ENCODE data around the gene PI16. TPM values are rescaled to one million over a fixed set of nuclear protein-coding genes. Genes with fewer than 3 reads are reported as not detected.

Gene PI16
- total and polyA plus RNA-seq, 8 donors = 0.23 to 7.3 (median 1.7) TPM

DNA sequence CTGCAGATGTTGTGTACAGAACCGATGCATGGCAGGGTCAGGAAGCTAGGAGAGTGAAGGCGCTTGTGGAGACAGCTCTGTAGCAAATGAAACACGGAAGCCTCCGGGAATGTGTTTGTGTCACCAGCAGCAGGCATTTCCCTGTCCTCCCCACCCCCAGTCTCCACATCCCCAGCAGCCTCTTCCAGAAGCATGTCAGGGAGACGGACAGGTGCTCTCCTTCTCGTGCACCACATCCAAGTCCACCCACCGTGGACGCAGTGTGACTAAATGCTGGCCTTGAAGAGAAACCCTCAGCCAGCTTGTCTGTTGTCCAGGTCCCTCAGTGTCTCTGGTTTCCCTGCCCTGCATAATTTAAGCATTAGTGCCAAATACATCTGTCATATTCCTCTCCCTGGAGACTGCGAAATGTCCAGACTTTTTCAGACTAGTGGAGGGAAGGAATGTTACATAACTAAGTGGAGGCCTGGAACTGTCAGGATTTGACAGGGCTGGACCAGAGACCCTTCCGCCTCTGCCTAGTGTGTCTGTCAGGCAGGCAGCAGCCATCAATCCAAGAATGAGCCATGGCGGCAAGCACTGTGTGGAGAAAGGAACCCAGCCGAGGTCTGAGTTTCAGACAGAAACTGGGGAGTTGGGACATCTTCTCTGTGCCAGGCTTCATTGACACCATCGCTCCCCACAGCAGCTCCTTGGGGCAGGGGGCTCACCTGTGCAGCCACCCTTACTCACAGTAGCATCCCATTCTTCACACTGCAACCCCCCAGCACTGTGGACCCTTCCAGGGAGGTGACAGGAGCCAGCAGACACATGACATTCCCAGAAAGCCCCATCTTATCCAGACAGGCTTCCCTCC, 26.6 kb upstream of the PI16 start:
- H3K27ac ChIP-seq = no peak overlapping the region
- no peak overlapping the region for H3K4me3 ChIP-seq
- intact Hi-C loops (cut with DNase I) = no loop called here
- FAIRE-seq = no peak
- H3K9me3 ChIP-seq = no peaks in the 10 kb centered on the region
- peak in 3 of 4 donors; percentile 19 to 26 (median 25) for ATAC-seq
- H3K4me1 ChIP-seq = no peaks in the 10 kb centered on the region
- DNase-seq = no peak
- TF ChIP-seq, protein P1, sequence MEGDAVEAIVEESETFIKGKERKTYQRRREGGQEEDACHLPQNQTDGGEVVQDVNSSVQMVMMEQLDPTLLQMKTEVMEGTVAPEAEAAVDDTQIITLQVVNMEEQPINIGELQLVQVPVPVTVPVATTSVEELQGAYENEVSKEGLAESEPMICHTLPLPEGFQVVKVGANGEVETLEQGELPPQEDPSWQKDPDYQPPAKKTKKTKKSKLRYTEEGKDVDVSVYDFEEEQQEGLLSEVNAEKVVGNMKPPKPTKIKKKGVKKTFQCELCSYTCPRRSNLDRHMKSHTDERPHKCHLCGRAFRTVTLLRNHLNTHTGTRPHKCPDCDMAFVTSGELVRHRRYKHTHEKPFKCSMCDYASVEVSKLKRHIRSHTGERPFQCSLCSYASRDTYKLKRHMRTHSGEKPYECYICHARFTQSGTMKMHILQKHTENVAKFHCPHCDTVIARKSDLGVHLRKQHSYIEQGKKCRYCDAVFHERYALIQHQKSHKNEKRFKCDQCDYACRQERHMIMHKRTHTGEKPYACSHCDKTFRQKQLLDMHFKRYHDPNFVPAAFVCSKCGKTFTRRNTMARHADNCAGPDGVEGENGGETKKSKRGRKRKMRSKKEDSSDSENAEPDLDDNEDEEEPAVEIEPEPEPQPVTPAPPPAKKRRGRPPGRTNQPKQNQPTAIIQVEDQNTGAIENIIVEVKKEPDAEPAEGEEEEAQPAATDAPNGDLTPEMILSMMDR (IDR thresholded peaks at IDR 0.05) = no peak
- H3K27me3 ChIP-seq = no peaks in the 10 kb centered on the region
- 72 to 77% methylated on average over 13 of the region's 13 CpGs for WGBS, 2 donors
- H3K36me3 ChIP-seq = peaks cover 4 to 22% (median 6%) of the 10 kb centered on the region in 3 donors

DNA sequence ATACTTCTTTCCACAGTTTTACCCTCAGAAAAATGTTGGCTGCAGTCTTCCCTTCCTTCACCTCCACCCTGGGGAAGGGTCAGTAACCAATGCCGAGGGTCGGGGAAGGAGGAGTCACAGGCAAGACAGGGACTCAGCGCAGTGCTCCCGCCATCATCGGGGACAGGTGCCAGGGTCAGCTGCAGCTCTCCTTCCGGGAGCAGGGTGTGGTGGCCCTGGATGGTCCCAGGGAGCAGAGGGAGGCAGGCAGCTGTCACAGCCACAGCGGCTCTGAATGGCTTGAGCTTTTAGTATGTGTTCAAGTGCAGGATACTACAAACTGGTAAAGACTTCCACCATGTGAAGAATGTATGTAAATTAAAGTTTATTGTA, 26.0 kb upstream of the PI16 start:
- FAIRE-seq = no peak
- WGBS, 2 donors = 68 to 69% methylated on average over 7 of the region's 7 CpGs
- intact Hi-C loops (cut with DNase I) = no loop called here

DNA sequence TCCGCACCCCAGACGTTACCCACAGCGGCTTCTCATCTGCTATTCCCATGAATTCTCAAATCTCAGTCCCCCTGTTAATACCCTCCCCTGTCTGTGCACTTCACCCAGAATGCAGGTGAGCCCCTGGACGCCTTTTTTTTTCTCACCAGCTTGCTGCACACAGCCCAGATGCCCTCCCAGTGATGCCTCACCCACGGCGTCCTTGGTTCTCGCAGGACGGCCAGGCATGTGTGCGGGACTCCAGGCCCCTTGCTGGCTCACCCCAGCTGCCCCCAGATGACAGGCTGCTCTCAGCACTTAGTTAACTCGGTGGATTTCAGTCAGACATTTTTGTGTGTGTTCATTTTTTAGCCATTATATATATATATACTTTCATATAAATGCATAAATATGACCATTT, 25.4 kb upstream of the PI16 start:
- DNase-seq (no peak), FAIRE-seq (no peak), ATAC-seq (peak in 1 of 4 donors; percentile 15)
- Histone ChIP-seq H3K36me3 (peaks cover 4 to 10% (median 6%) of the 10 kb centered on the region in 3 donors), H3K4me1 (no peaks in the 10 kb centered on the region), H3K27me3 (no peaks in the 10 kb centered on the region), H3K27ac (no peak overlapping the region), H3K4me3 (no peak overlapping the region), H3K9me3 (no peaks in the 10 kb centered on the region)
- intact Hi-C loops (cut with DNase I) = no loop called here
- TF ChIP-seq, protein P1 (IDR thresholded peaks at IDR 0.05) = no peak
- WGBS, 2 donors = 67 to 78% methylated on average over 10 of the region's 10 CpGs

More for the DNA sequence above, 26.0 kb upstream of the PI16 start:
- DNase-seq (no peak), ATAC-seq (peak in 1 of 4 donors; percentile 11)
- H3K4me3 ChIP-seq = no peak overlapping the region
- no peaks in the 10 kb centered on the region for H3K4me1 ChIP-seq
- H3K27ac ChIP-seq = no peak overlapping the region
- H3K27me3 ChIP-seq = no peaks in the 10 kb centered on the region
- TF ChIP-seq, protein P1 (IDR thresholded peaks at IDR 0.05) = no peak
- peaks cover 4 to 16% (median 6%) of the 10 kb centered on the region in 3 donors for H3K36me3 ChIP-seq
- no peaks in the 10 kb centered on the region for H3K9me3 ChIP-seq

DNA sequence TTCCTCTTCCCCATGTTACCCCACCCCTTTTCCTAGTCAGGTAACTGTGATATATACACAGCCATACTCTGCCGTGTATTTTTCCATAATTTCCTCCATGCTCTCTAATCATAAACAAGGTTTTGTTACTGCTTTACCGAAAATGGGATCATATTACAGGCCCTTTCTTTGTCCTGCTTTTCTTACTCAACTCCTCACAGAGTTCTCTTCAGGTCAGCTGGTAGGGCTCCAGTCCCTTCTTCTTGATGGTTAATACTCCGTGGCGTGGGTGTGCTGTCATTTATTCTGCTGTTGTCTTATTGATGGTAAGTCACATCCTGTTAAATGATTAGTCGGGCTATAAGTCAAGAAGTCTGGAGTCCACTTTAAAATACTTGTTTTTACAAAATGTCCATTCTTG, 24.9 kb upstream of the PI16 start:
- H3K27ac ChIP-seq = no peak overlapping the region
- 27 to 39% methylated on average over 5 of the region's 5 CpGs for WGBS, 2 donors
- ATAC-seq (peak in 3 of 4 donors; percentile 13 to 34 (median 32)), FAIRE-seq (no peak), DNase-seq (no peak)
- no peak overlapping the region for H3K4me3 ChIP-seq
- intact Hi-C loops (cut with DNase I) = no loop called here
- no peaks in the 10 kb centered on the region for H3K9me3 ChIP-seq
- no peaks in the 10 kb centered on the region for H3K27me3 ChIP-seq
- peaks cover 4 to 6% (median 6%) of the 10 kb centered on the region in 3 donors for H3K36me3 ChIP-seq
- TF ChIP-seq, protein P1 (IDR thresholded peaks at IDR 0.05) = no peak
- H3K4me1 ChIP-seq = no peaks in the 10 kb centered on the region

DNA sequence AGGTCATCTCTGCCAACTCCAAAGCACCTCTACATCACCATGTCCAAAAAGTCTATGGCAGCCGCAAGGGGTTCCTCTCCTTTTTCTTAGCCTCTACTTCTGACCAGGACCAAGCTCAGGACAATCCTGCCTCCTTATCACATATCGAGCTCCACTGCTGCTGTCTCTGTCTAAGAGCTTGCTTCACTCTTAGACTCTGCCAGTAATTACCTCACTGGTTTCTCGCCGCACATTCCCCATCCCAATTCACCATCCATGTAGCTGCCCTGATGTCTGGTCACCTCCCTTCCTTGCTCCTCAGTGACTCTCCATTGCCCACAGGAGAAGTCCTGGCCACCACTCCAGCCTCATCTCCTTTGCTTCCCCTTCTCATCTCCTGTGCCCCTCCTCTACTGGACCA, 24.1 kb upstream of the PI16 start:
- Histone ChIP-seq H3K4me1 (no peaks in the 10 kb centered on the region), H3K4me3 (no peak overlapping the region), H3K9me3 (no peaks in the 10 kb centered on the region), H3K27ac (no peak overlapping the region), H3K27me3 (no peaks in the 10 kb centered on the region), H3K36me3 (peaks cover 0 to 2% (median 2%) of the 10 kb centered on the region in 3 donors)
- no peak for FAIRE-seq
- TF ChIP-seq, protein P1 (IDR thresholded peaks at IDR 0.05) = no peak
- DNase-seq = no peak
- intact Hi-C loops (cut with DNase I) = no loop called here
- peak in 2 of 4 donors; percentile 14 to 28 for ATAC-seq
- WGBS, 2 donors = 86 to 92% methylated on average over 4 of the region's 4 CpGs
